HG02981 (cell line): ENCODE results near the gene TYW1.
"Not testable (repeated sequence)": the region's sequence is repeated elsewhere in the genome, so short reads cannot be mapped to it uniquely, and the experiment has no call there.

ENCODE experiments used
- ATAC-seq: cut with Tn5 transposase; IDR thresholded peaks from one replicate; pipeline ENCODE4 v1.9.1; 2021; ENCODE audit warnings: mild to moderate bottlenecking, moderate library complexity; ENCODE audit not compliant: unreplicated experiment

Gene TYW1

GRCh38 chr7:67043559-67043930, 46.9 kb downstream of the TYW1 start:
- not testable (repeated sequence) for ATAC-seq

- ATAC-seq = no peak
These were observed 48.9 kb downstream of the TYW1 start for GRCh38 chr7:67045496-67045995.

- not testable (repeated sequence) for ATAC-seq
These were observed 50.2 kb downstream of the TYW1 start for GRCh38 chr7:67046819-67047218.

- ATAC-seq = not testable (repeated sequence)
These were observed 53.3 kb downstream of the TYW1 start for GRCh38 chr7:67049908-67050307.

GRCh38 chr7:67052161-67052560, 55.5 kb downstream of the TYW1 start:
- not testable (repeated sequence) for ATAC-seq

- no peak for ATAC-seq
These were observed 60.0 kb downstream of the TYW1 start for GRCh38 chr7:67056683-67057082.

- ATAC-seq = not testable (repeated sequence)
These were observed 64.7 kb downstream of the TYW1 start for GRCh38 chr7:67061321-67061720.

- not testable (repeated sequence) for ATAC-seq
These were observed 66.2 kb downstream of the TYW1 start for GRCh38 chr7:67062802-67063201.

- peak; percentile 57 for ATAC-seq
These were observed 70.5 kb downstream of the TYW1 start for GRCh38 chr7:67066950-67067622.

- ATAC-seq = not testable (repeated sequence)
These were observed 79.5 kb downstream of the TYW1 start for GRCh38 chr7:67076120-67076519.

GRCh38 chr7:67082880-67083279, 86.2 kb downstream of the TYW1 start:
- ATAC-seq = not testable (repeated sequence)

GRCh38 chr7:67089261-67089660, 92.6 kb downstream of the TYW1 start:
- not testable (repeated sequence) for ATAC-seq

GRCh38 chr7:67091053-67091452, 94.4 kb downstream of the TYW1 start:
- not testable (repeated sequence) for ATAC-seq

- ATAC-seq = not testable (repeated sequence)
These were observed 101.4 kb downstream of the TYW1 start for GRCh38 chr7:67098031-67098430.

GRCh38 chr7:67099406-67099805, 102.8 kb downstream of the TYW1 start:
- ATAC-seq = not testable (repeated sequence)

GRCh38 chr7:67100038-67100437, 103.4 kb downstream of the TYW1 start:
- not testable (repeated sequence) for ATAC-seq

- no peak for ATAC-seq
These were observed 104.3 kb downstream of the TYW1 start for GRCh38 chr7:67100956-67101361.

- not testable (repeated sequence) for ATAC-seq
These were observed 108.3 kb downstream of the TYW1 start for GRCh38 chr7:67104937-67105336.

- no peak for ATAC-seq
These were observed 108.7 kb downstream of the TYW1 start for GRCh38 chr7:67105377-67105776.

GRCh38 chr7:67106255-67106654, 109.6 kb downstream of the TYW1 start:
- ATAC-seq = not testable (repeated sequence)

GRCh38 chr7:67111342-67111741, 114.7 kb downstream of the TYW1 start:
- ATAC-seq = not testable (repeated sequence)

GRCh38 chr7:67114483-67115246, 118.0 kb downstream of the TYW1 start:
- ATAC-seq = not testable (repeated sequence)
